HG03066 (cell line): ENCODE data around the gene FDXACB1.

Source experiments
- ATAC-seq: cut with Tn5 transposase; IDR thresholded peaks from one replicate; pipeline ENCODE4 v1.9.1; 2021; ENCODE audit warnings: low read depth; ENCODE audit not compliant: unreplicated experiment

The FDXACB1 gene

DNA sequence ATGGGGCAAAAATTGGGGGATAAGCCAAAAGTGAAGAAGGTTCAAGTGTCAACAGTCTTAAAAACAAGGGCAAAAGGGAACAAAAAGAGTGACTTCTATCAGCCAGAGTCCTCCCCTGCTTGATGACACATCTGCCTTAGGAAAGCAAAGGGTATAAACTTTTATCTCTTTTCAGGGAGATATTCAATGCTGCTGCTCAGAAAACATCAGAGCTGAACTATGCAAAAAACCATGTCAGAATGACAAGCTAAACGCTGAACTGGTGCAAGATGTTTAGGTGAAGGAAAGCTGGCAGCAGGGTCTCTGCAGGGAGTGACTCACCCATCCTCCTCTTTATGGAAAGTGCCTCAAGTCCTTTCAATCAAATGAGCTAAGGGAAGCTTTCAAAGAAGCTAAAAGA, 32.3 kb downstream of the FDXACB1 start:
- no peak for ATAC-seq

DNA sequence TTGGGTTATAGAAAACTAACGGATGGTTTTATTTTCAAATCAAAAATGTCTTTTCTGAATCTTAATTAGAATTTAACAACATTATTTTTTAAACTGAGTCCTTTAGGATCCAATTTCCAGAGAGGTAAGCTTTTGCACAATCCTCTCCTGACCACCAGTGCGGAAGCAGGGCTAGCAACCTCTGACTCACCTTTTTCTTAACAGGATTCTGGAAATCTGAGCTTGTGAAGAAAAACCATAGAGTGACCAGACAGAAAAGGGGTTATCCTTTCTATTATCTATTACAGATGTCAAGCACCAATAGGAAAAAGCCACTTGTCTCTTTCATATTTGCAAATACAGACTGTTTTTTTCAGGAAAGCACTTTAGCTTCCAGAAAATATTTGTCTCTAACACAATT, 32.9 kb downstream of the FDXACB1 start:
- no peak for ATAC-seq

- ATAC-seq = no peak
Measured at GRCh38 chr11:111845276-111846028, 33.5 kb downstream of the FDXACB1 start.

- ATAC-seq = no peak
Measured at GRCh38 chr11:111843661-111844060, 35.3 kb downstream of the FDXACB1 start.

GRCh38 chr11:111841370-111842053, 37.5 kb downstream of the FDXACB1 start:
- ATAC-seq = no peak

- ATAC-seq = no peak
Measured at GRCh38 chr11:111840143-111840542, 38.8 kb downstream of the FDXACB1 start.

GRCh38 chr11:111838054-111838453, 40.9 kb downstream of the FDXACB1 start:
- no peak for ATAC-seq

- ATAC-seq = no peak
Measured at GRCh38 chr11:111837366-111837891, 41.5 kb downstream of the FDXACB1 start.

GRCh38 chr11:111836721-111837120, 42.2 kb downstream of the FDXACB1 start:
- peak; percentile 92 for ATAC-seq

DNA sequence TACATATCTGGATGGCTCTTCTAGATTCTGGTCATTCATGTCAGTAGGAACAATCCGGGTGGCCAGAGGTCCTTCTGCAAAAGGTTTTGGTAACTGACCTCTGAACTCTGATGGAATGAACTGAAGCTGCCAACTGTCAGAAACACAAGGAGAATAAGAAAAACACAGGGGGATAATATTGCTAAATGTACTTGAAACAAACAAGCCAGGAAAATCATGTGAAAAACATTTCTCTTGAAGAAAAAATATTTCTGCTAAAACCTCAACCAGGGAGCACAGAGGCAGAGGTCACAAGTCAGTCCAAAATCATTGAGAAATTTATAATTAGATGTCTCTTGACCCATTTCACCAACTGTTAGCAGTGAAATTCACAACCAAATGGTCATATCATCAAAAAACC, 42.8 kb downstream of the FDXACB1 start:
- ATAC-seq = no peak

DNA sequence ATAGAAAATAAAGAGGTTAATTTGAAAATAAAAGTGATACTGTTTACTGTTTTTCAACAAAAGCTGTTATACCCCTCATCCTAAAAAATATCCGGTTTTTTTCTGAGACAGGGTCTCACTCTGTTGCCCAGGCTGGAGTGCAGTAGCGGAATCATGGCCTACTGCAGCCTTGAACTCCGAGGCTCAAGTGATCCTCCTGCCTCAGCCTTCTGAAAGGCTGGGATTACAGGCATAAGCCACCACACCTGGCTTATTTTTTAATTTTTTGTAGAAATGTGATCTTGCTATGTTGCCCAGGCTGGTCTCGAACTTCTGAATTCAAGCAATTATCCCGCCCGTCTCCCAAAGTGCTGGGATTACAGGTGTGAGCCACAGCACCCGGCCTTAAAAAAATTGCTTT, 43.3 kb downstream of the FDXACB1 start:
- no peak for ATAC-seq

- no peak for ATAC-seq
Measured at GRCh38 chr11:111834432-111835163, 44.4 kb downstream of the FDXACB1 start.

- ATAC-seq = no peak
Measured at GRCh38 chr11:111833524-111833923, 45.4 kb downstream of the FDXACB1 start.

- peak; percentile 88 for ATAC-seq
Measured at GRCh38 chr11:111829185-111829968, 49.6 kb downstream of the FDXACB1 start.

- no peak for ATAC-seq
Measured at GRCh38 chr11:111826322-111826950, 52.5 kb downstream of the FDXACB1 start.
